ENCODE results near the gene UBE2D3.
"Not testable (repeated sequence)": the region's sequence is repeated elsewhere in the genome, so short reads cannot be mapped to it uniquely, and the experiment has no call there.

The UBE2D3 gene

GRCh38 chr4:102826890-102827673 is at the start of gene UBE2D3:
TSS of gene UBE2D3 (minus strand) at chr4:102827551. CDS start at chr4:102826508, 1,043 bp downstream.
- Histone ChIP-seq H3K9ac (ENCODE audit: insufficient read length) (peak within 1 kb of the TSS; percentile 99), H3K36me3 (ENCODE audit: insufficient read depth, low read length) (peaks cover 45% of the 10 kb centered on the region), H3K4me3 (peak within 1 kb of the TSS; percentile 84), H3K9me3 (ENCODE audit: low read depth, low read length) (no peaks in the 10 kb centered on the region), H3K27ac (peak within 1 kb of the TSS; percentile 98)
- peak; percentile 80 for TF ChIP-seq POLR2AphosphoS5 (IDR thresholded peaks at IDR 0.05; ENCODE audit: borderline replicate concordance, low read depth, low read length)
- peak; percentile 11 for TF ChIP-seq FOXP2 (optimal IDR thresholded peaks at IDR 0.05; ENCODE audit: control extremely low read depth, extremely low read length, insufficient read depth)
- TF ChIP-seq EZH2 (IDR thresholded peaks at IDR 0.05) = no peak
- no peak for DNase-seq (ENCODE audit: low read depth, low spot score)

GRCh38 chr4:102871772-102872171 is 44.4 kb upstream of the UBE2D3 start:
- TF ChIP-seq FOXP2 (optimal IDR thresholded peaks at IDR 0.05; ENCODE audit: control extremely low read depth, extremely low read length, insufficient read depth) (no peak), EZH2 (IDR thresholded peaks at IDR 0.05) (no peak), POLR2AphosphoS5 (IDR thresholded peaks at IDR 0.05; ENCODE audit: borderline replicate concordance, low read depth, low read length) (no peak)

GRCh38 chr4:102869569-102870197 is 42.3 kb upstream of the UBE2D3 start:
- DNase-seq (ENCODE audit: low read depth, low spot score) = no peak
- Histone ChIP-seq H3K27ac (peak overlapping the region; percentile 93), H3K9ac (ENCODE audit: insufficient read length) (peak overlapping the region; percentile 84), H3K36me3 (ENCODE audit: insufficient read depth, low read length) (peaks cover 13% of the 10 kb centered on the region), H3K4me3 (peak overlapping the region; percentile 89), H3K9me3 (ENCODE audit: low read depth, low read length) (no peaks in the 10 kb centered on the region)
- TF ChIP-seq POLR2AphosphoS5 (IDR thresholded peaks at IDR 0.05; ENCODE audit: borderline replicate concordance, low read depth, low read length) (no peak), FOXP2 (optimal IDR thresholded peaks at IDR 0.05; ENCODE audit: control extremely low read depth, extremely low read length, insufficient read depth) (no peak), EZH2 (IDR thresholded peaks at IDR 0.05) (no peak)

More at GRCh38 chr4:102871772-102872171, 44.4 kb upstream of the UBE2D3 start:
- no peak for DNase-seq (ENCODE audit: low read depth, low spot score)
- no peaks in the 10 kb centered on the region for H3K9me3 ChIP-seq (ENCODE audit: low read depth, low read length)
- peak overlapping the region; percentile 9; the same call in 1 of the 2 replicates for H3K27ac ChIP-seq
- H3K9ac ChIP-seq (ENCODE audit: insufficient read length) = peak overlapping the region; percentile 84
- H3K4me3 ChIP-seq = peak overlapping the region; percentile 89
- peaks cover 33% of the 10 kb centered on the region for H3K36me3 ChIP-seq (ENCODE audit: insufficient read depth, low read length)

- peak; percentile 62 for DNase-seq (ENCODE audit: low read depth, low spot score)
- peaks cover 9% of the 10 kb centered on the region for H3K36me3 ChIP-seq (ENCODE audit: insufficient read depth, low read length)
- H3K4me3 ChIP-seq = peak within 1 kb of the TSS; percentile 89
- peak within 1 kb of the TSS; percentile 84 for H3K9ac ChIP-seq (ENCODE audit: insufficient read length)
- peak within 1 kb of the TSS; percentile 93 for H3K27ac ChIP-seq
- no peaks in the 10 kb centered on the region for H3K9me3 ChIP-seq (ENCODE audit: low read depth, low read length)
- TF ChIP-seq POLR2AphosphoS5 (IDR thresholded peaks at IDR 0.05; ENCODE audit: borderline replicate concordance, low read depth, low read length) (peak; percentile 92), EZH2 (IDR thresholded peaks at IDR 0.05) (no peak), FOXP2 (optimal IDR thresholded peaks at IDR 0.05; ENCODE audit: control extremely low read depth, extremely low read length, insufficient read depth) (no peak)
Observed at GRCh38 chr4:102868781-102869568, 41.6 kb upstream of the UBE2D3 start, which contains the start of gene CISD2. TSS of gene CISD2 (plus strand) at chr4:102868992. CDS start at chr4:102869085, 93 bp downstream.

- H3K4me3 ChIP-seq = peak overlapping the region; percentile 89
- no peaks in the 10 kb centered on the region for H3K9me3 ChIP-seq (ENCODE audit: low read depth, low read length)
- peaks cover 7% of the 10 kb centered on the region for H3K36me3 ChIP-seq (ENCODE audit: insufficient read depth, low read length)
- H3K9ac ChIP-seq (ENCODE audit: insufficient read length) = peak overlapping the region; percentile 84
- DNase-seq (ENCODE audit: low read depth, low spot score) = no peak
- peak overlapping the region; percentile 93 for H3K27ac ChIP-seq
- TF ChIP-seq FOXP2 (optimal IDR thresholded peaks at IDR 0.05; ENCODE audit: control extremely low read depth, extremely low read length, insufficient read depth) = no peak
- no peak for TF ChIP-seq EZH2 (IDR thresholded peaks at IDR 0.05)
- TF ChIP-seq POLR2AphosphoS5 (IDR thresholded peaks at IDR 0.05; ENCODE audit: borderline replicate concordance, low read depth, low read length) = no peak
Observed at GRCh38 chr4:102868153-102868780, 40.9 kb upstream of the UBE2D3 start.

- no peaks in the 10 kb centered on the region for H3K9me3 ChIP-seq (ENCODE audit: low read depth, low read length)
- no peak for DNase-seq (ENCODE audit: low read depth, low spot score)
- peak overlapping the region; percentile 35 for H3K9ac ChIP-seq (ENCODE audit: insufficient read length)
- no peak for TF ChIP-seq POLR2AphosphoS5 (IDR thresholded peaks at IDR 0.05; ENCODE audit: borderline replicate concordance, low read depth, low read length)
- no peak for TF ChIP-seq EZH2 (IDR thresholded peaks at IDR 0.05)
- TF ChIP-seq FOXP2 (optimal IDR thresholded peaks at IDR 0.05; ENCODE audit: control extremely low read depth, extremely low read length, insufficient read depth) = no peak
- H3K27ac ChIP-seq = peak overlapping the region; percentile 10; the same call in 1 of the 2 replicates
- no peaks in the 10 kb centered on the region for H3K36me3 ChIP-seq (ENCODE audit: insufficient read depth, low read length)
- H3K4me3 ChIP-seq = peak overlapping the region; percentile 89
Observed at GRCh38 chr4:102867278-102868152, 40.2 kb upstream of the UBE2D3 start.

GRCh38 chr4:102865327-102865726 is 38.0 kb upstream of the UBE2D3 start:
- H3K9ac ChIP-seq (ENCODE audit: insufficient read length); H3K36me3 ChIP-seq (ENCODE audit: insufficient read depth, low read length); DNase-seq (ENCODE audit: low read depth, low spot score): not testable (repeated sequence)

More at GRCh38 chr4:102865327-102865726, 38.0 kb upstream of the UBE2D3 start:
- H3K4me3 ChIP-seq; H3K27ac ChIP-seq; H3K9me3 ChIP-seq (ENCODE audit: low read depth, low read length): not testable (repeated sequence)
